ENCODE measurements around the gene SERPINA6. TPM values are rescaled to one million over a fixed set of nuclear protein-coding genes. Genes with fewer than 3 reads are reported as not detected.

Gene SERPINA6
- total RNA-seq, 8 experiments from 2014 or later = 0.13 to 0.97 (median 0.43) TPM; not detected in 3

GRCh38 chr14:94331462-94331861 lies 8.3 kb upstream of the SERPINA6 start:
- Histone ChIP-seq H3K4me3 (no peak overlapping the region), H3K4me1 (replicated peaks in 1 of 2) (no peaks in the 10 kb centered on the region), H3K27ac (no peak overlapping the region)
- 17 to 100% (median 100%) methylated on average over 1 to 2 of the region's 5 CpGs; no CpG with 5 or more reads in 5 of the 10 experiments for WGBS, 10 experiments
- in situ Hi-C loops (cut with MboI; ENCODE audit: low pct_unique_long_range_greater_than_20kb in 2 of 9, low sequenced_read_pairs in 9 of 9, unreplicated experiment in 9 of 9) = no loop called here
- no peak for ATAC-seq (replicated peaks in 6 of 8)

- no peaks in the 10 kb centered on the region for H3K4me1 ChIP-seq (replicated peaks in 1 of 2)
- H3K27ac ChIP-seq = no peak overlapping the region
- no peak overlapping the region for H3K4me3 ChIP-seq
- ATAC-seq (replicated peaks in 6 of 8) = no peak
- no CpG with 5 or more reads among the region's 2 CpGs for WGBS, 10 experiments
- in situ Hi-C loops (cut with MboI; ENCODE audit: low pct_unique_long_range_greater_than_20kb in 2 of 9, low sequenced_read_pairs in 9 of 9, unreplicated experiment in 9 of 9) = no loop called here
Measured at GRCh38 chr14:94330857-94331256, 7.7 kb upstream of the SERPINA6 start.

GRCh38 chr14:94330432-94330831 lies 7.3 kb upstream of the SERPINA6 start:
- Histone ChIP-seq H3K4me3 (no peak overlapping the region), H3K27ac (no peak overlapping the region), H3K4me1 (replicated peaks in 1 of 2) (no peaks in the 10 kb centered on the region)
- in situ Hi-C loops (cut with MboI; ENCODE audit: low pct_unique_long_range_greater_than_20kb in 2 of 9, low sequenced_read_pairs in 9 of 9, unreplicated experiment in 9 of 9) = no loop called here
- WGBS, 10 experiments = 100% methylated on average over 1 to 2 of the region's 3 CpGs; no CpG with 5 or more reads in 8 of the 10 experiments
- no peak for ATAC-seq (replicated peaks in 6 of 8)

- WGBS, 10 experiments = 50 to 92% (median 63%) methylated on average over 2 to 4 of the region's 4 CpGs; no CpG with 5 or more reads in 3 of the 10 experiments
- Histone ChIP-seq H3K27ac (no peak overlapping the region), H3K4me1 (replicated peaks in 1 of 2) (no peaks in the 10 kb centered on the region), H3K4me3 (no peak overlapping the region)
- in situ Hi-C loops (cut with MboI; ENCODE audit: low pct_unique_long_range_greater_than_20kb in 2 of 9, low sequenced_read_pairs in 9 of 9, unreplicated experiment in 9 of 9) = no loop called here
- ATAC-seq (replicated peaks in 6 of 8) = no peak
Measured at GRCh38 chr14:94329857-94330256, 6.7 kb upstream of the SERPINA6 start.

- H3K4me1 ChIP-seq (replicated peaks in 1 of 2) = no peaks in the 10 kb centered on the region
- WGBS, 10 experiments = 38 to 100% (median 89%) methylated on average over 1 to 2 of the region's 2 CpGs; no CpG with 5 or more reads in 4 of the 10 experiments
- H3K27ac ChIP-seq = no peak overlapping the region
- ATAC-seq (replicated peaks in 6 of 8) = no peak
- in situ Hi-C loops (cut with MboI; ENCODE audit: low pct_unique_long_range_greater_than_20kb in 2 of 9, low sequenced_read_pairs in 9 of 9, unreplicated experiment in 9 of 9) = no loop called here
- no peak overlapping the region for H3K4me3 ChIP-seq
Measured at GRCh38 chr14:94328196-94328595, 5.1 kb upstream of the SERPINA6 start.

- ATAC-seq (replicated peaks in 6 of 8) = no peak
- WGBS, 10 experiments = 60 to 100% (median 98%) methylated on average over 1 to 4 of the region's 5 CpGs; no CpG with 5 or more reads in 4 of the 10 experiments
- no peak overlapping the region for H3K27ac ChIP-seq
Measured at GRCh38 chr14:94321421-94322271, 1.5 kb downstream of the SERPINA6 start.

GRCh38 chr14:94320243-94320642 lies 2.9 kb downstream of the SERPINA6 start:
- WGBS, 10 experiments = 40 to 100% (median 85%) methylated on average over 1 to 5 of the region's 5 CpGs; no CpG with 5 or more reads in 3 of the 10 experiments
- H3K27ac ChIP-seq = no peak overlapping the region
- in situ Hi-C loops (cut with MboI; ENCODE audit: low pct_unique_long_range_greater_than_20kb in 2 of 9, low sequenced_read_pairs in 9 of 9, unreplicated experiment in 9 of 9) = no loop called here
- no peak overlapping the region for H3K4me3 ChIP-seq
- ATAC-seq (replicated peaks in 6 of 8) = peak in 3 of 8 experiments; percentile 31 to 60 (median 50)
- H3K4me1 ChIP-seq (replicated peaks in 1 of 2) = peaks cover 0 to 3% of the 10 kb centered on the region in 2 donors

More at GRCh38 chr14:94321421-94322271, 1.5 kb downstream of the SERPINA6 start:
- Histone ChIP-seq H3K4me3 (no peak overlapping the region), H3K4me1 (replicated peaks in 1 of 2) (peaks cover 0 to 3% of the 10 kb centered on the region in 2 donors)
- in situ Hi-C loops (cut with MboI; ENCODE audit: low pct_unique_long_range_greater_than_20kb in 2 of 9, low sequenced_read_pairs in 9 of 9, unreplicated experiment in 9 of 9) = no loop called here

- Histone ChIP-seq H3K4me3 (no peak overlapping the region), H3K27ac (no peak overlapping the region), H3K4me1 (replicated peaks in 1 of 2) (no peaks in the 10 kb centered on the region)
- in situ Hi-C loops (cut with MboI; ENCODE audit: low pct_unique_long_range_greater_than_20kb in 2 of 9, low sequenced_read_pairs in 9 of 9, unreplicated experiment in 9 of 9) = no loop called here
- WGBS, 10 experiments = 0 to 92% (median 66%) methylated on average over 1 to 4 of the region's 4 CpGs
- peak in 4 of 8 experiments; percentile 35 to 90 (median 76) for ATAC-seq (replicated peaks in 6 of 8)
Measured at GRCh38 chr14:94317259-94317658, 5.9 kb downstream of the SERPINA6 start.

GRCh38 chr14:94316692-94317091 lies 6.4 kb downstream of the SERPINA6 start:
- Histone ChIP-seq H3K4me3 (no peak overlapping the region), H3K4me1 (replicated peaks in 1 of 2) (no peaks in the 10 kb centered on the region), H3K27ac (no peak overlapping the region)
- in situ Hi-C loops (cut with MboI; ENCODE audit: low pct_unique_long_range_greater_than_20kb in 2 of 9, low sequenced_read_pairs in 9 of 9, unreplicated experiment in 9 of 9) = no loop called here
- ATAC-seq (replicated peaks in 6 of 8) = no peak
- 67 to 82% (median 67%) methylated on average over 1 of the region's 1 CpG; no CpG with 5 or more reads in 7 of the 10 experiments for WGBS, 10 experiments

- H3K4me3 ChIP-seq = no peak overlapping the region
- H3K4me1 ChIP-seq (replicated peaks in 1 of 2) = no peaks in the 10 kb centered on the region
- no peak overlapping the region for H3K27ac ChIP-seq
- 26 to 100% (median 74%) methylated on average over 2 of the region's 2 CpGs for WGBS, 10 experiments
- in situ Hi-C loops (cut with MboI; ENCODE audit: low pct_unique_long_range_greater_than_20kb in 2 of 9, low sequenced_read_pairs in 9 of 9, unreplicated experiment in 9 of 9) = no loop called here
- no peak for ATAC-seq (replicated peaks in 6 of 8)
Measured at GRCh38 chr14:94314890-94315289, 8.2 kb downstream of the SERPINA6 start.

GRCh38 chr14:94313991-94314655 lies 9.0 kb downstream of the SERPINA6 start:
- no peaks in the 10 kb centered on the region for H3K4me1 ChIP-seq (replicated peaks in 1 of 2)
- ATAC-seq (replicated peaks in 6 of 8) = no peak
- H3K27ac ChIP-seq = no peak overlapping the region
- 20 to 100% (median 95%) methylated on average over 1 to 7 of the region's 8 CpGs for WGBS, 10 experiments
- no peak overlapping the region for H3K4me3 ChIP-seq
- in situ Hi-C loops (cut with MboI; ENCODE audit: low pct_unique_long_range_greater_than_20kb in 2 of 9, low sequenced_read_pairs in 9 of 9, unreplicated experiment in 9 of 9) = no loop called here

GRCh38 chr14:94312481-94313246 lies 10.5 kb downstream of the SERPINA6 start:
- in situ Hi-C loops (cut with MboI; ENCODE audit: low pct_unique_long_range_greater_than_20kb in 2 of 9, low sequenced_read_pairs in 9 of 9, unreplicated experiment in 9 of 9) = no loop called here
- H3K4me1 ChIP-seq (replicated peaks in 1 of 2) = no peaks in the 10 kb centered on the region
- H3K4me3 ChIP-seq = no peak overlapping the region
- WGBS, 10 experiments = 40 to 76% (median 73%) methylated on average over 1 to 4 of the region's 6 CpGs; no CpG with 5 or more reads in 6 of the 10 experiments
- ATAC-seq (replicated peaks in 6 of 8) = no peak
- no peak overlapping the region for H3K27ac ChIP-seq

- in situ Hi-C loops (cut with MboI; ENCODE audit: low pct_unique_long_range_greater_than_20kb in 2 of 9, low sequenced_read_pairs in 9 of 9, unreplicated experiment in 9 of 9) = no loop called here
- no peak overlapping the region for H3K27ac ChIP-seq
- ATAC-seq (replicated peaks in 6 of 8) = no peak
- H3K4me3 ChIP-seq = no peak overlapping the region
- no peaks in the 10 kb centered on the region for H3K4me1 ChIP-seq (replicated peaks in 1 of 2)
- WGBS, 10 experiments = 20 to 80% (median 45%) methylated on average over 1 to 2 of the region's 3 CpGs; no CpG with 5 or more reads in 6 of the 10 experiments
Measured at GRCh38 chr14:94310248-94310647, 12.9 kb downstream of the SERPINA6 start.
